ENCODE results near the gene ELOVL6.
"Not testable (repeated sequence)": the region's sequence is repeated elsewhere in the genome, so short reads cannot be mapped to it uniquely, and the experiment has no call there.

Gene ELOVL6

DNA sequence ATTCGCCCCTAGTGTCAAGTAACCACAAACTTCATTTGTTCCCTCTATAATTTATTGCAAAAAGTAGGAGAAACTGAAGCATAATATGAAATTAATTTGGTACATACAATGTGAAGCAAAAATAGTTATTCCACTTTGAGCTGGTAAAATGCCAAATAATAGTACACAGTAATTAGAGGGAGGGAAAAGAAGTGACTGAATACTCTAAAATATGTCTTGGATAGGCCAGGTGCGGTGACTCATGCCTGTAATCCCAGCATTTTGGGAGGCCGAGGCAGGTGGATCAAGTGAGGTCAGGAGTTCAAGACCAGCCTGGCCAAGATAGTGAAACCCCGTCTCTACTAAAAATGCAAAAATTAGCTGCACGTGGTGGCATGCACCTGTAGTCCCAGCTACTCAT lies 41.2 kb downstream of the ELOVL6 start:
- DNase-seq = not testable (repeated sequence)

DNA sequence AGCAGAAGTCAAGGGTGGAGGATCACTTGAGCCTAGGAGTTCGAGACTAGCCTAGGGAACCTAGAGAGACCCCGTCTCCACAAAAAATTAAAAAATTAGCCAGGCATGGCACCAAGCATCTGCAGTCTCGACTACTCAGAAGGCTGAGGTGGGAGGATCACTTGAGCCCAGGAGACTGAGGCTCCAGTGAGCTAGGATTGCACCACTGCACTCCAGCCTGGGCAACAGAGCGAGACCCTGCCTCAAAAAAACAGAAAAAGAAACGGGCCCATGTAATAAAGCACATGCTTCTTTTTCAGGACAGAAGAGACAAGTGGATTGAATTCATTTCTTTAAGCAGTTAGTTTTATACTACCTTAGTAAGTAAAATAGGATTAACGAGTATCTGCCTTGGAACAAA lies 42.0 kb downstream of the ELOVL6 start:
- no peak for DNase-seq

DNA sequence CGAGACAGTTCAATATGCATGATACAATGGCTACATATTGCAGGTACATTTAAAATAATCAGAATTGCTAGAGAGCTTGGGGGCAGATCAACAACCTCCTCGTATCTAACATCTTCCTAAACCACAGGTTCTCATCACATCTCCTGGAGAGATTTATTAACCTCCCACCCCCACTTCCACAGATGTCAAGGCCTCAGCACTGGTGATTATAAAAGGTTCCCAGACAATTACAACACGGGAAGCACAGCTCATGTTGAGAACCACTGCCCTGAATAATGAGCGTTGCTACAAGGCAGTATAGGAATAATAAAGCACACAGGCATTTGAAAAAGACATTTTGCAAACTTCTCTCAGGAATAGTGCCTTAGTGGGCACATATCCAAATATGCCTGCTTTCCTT lies 42.8 kb downstream of the ELOVL6 start:
- no peak for DNase-seq

DNA sequence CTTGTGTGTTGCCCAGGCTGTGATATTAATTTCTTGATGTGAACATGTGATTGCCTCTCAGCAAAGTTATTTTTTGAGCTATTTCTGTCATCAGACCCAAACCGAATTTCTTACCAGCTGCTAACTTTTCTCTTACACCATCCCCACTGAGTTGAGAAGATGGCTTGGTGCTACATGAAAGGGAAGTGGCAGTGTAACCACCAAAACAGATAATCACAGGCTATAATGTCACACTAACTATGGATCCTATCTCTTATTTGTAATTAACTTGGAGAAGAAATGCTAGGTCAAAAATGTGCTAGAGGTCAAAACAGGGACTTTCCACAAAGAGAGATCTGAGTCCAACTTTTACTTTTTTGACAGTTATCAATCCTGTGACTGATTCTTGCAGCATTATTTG lies 43.8 kb downstream of the ELOVL6 start:
- no peak for DNase-seq

DNA sequence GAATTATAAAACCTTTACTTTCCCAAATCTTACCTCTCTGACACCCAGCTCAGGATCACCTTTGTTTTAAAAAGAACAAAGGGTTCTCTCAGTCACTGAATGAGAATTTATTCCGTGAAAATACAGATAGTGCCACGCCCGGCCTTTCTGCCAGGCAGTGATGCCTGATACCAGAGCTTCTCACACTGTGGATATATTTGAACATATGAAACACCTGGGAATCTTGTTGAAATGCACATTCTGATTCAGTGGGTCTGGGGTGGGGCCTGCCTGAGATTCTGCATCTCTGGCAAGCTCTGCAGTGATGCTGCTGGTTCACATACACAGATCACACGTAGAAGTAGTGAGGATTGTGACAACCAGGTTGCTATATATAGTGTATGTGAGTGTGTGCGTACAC lies 46.0 kb downstream of the ELOVL6 start:
- DNase-seq = no peak

DNA sequence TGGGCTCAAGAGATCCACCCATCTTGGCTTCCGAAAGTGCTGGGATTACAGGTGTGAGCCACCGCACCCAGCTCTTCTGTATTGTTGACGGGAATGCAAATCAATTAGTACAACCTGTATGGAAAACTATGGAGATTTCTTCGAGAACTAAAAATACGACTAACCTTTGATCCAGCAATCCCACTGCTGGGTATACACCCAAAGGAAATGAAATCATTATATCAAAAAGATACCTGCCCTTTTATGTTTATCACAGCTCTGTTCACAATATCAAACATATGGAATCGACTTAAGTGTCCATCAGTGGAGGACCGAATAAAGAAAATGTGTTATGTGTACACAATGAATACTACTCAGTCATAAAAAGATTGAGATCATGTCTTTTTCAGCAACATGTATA lies 49.3 kb downstream of the ELOVL6 start:
- DNase-seq = no peak

DNA sequence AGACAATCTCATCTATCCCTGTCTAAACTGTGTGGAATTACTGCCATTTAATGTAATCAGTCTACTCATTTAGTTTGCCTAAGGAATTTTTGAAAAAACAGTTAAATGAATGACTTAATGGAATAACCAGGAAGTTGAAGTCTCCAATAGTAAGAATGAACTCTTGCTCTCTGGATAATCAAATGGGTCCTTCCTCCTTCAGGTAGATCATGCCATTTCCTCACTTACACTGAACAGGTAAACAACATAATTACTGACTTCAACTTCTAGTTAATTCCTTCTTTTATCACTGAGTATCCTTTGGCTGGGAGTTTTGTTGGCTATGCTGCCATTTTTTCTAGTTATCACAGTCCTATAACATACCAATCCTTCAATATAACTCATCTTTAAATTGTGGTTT lies 56.0 kb downstream of the ELOVL6 start:
- DNase-seq = no peak

DNA sequence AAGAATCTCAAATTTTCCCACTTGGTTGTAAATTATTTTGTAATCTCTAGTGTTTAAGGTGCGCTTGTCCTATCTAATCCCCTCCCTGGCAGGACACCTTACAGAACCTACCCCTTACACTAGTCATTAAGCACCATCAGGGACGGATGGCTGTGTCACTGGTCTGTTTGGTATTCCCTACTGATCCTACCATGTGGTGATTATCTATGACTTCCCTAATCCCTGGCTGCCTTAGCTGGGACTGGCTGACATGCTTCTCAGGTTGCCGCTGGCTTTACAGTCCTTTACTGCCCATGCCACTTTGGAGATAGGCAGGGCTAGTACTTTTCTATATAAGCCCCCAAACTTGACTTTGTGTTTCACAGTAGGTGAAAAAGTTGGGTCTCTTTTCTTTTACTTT lies 58.6 kb downstream of the ELOVL6 start:
- no peak for DNase-seq

DNA sequence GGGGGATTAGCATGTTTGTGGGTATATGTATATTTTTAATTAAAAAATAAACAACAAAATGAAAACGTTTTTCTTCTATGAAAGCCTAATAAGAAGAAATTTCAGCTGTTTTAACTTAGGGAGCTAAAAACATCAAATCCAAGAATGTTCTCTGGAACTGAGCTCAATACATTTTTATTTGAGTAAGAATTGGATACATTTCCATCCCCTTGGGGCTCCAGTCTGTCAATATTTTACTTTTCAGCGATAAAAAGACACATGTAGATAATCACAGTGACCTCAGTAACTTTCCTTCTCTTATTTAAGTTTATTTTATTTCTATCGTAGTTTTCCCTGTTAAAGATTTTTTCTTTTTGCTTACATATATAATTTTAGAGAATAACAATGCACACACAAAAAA lies 59.3 kb downstream of the ELOVL6 start:
- no peak for DNase-seq

DNA sequence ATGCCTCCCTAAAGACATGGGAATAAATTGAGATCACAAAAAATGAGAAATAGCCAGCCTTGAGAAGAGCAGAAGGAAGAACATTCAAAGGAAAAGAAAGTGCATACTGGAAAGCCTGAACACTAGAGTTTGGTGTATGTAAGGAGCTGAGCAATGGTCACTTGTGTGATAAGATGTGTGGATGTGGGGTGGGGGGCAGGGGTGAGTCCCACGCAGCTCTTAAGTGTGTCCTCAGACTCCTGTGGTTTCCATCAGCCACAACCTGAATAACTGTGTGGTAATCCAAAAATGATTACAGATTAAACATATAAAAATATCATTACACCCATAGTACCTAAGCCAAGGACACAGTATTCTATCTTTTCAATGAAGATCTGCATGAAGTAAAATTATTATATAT lies 59.9 kb downstream of the ELOVL6 start:
- DNase-seq = no peak

DNA sequence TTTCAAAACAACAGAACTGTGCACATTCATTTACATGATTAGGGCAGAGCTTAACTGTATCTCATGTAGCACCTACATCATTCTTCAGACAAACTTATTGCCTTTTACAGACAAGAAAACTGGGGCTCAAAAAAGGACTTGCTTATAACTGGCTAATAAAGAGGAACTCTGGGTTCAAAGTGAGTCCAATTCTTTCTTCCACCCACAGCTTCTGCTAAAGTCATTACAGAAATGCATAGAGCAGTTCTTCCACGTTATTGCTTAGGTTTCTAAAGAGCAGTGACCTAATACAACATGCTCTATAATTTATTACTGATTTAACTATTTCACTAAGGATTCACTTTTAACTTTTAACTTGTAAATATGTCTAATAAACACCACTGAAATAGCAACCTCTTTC lies 60.6 kb downstream of the ELOVL6 start:
- no peak for DNase-seq

DNA sequence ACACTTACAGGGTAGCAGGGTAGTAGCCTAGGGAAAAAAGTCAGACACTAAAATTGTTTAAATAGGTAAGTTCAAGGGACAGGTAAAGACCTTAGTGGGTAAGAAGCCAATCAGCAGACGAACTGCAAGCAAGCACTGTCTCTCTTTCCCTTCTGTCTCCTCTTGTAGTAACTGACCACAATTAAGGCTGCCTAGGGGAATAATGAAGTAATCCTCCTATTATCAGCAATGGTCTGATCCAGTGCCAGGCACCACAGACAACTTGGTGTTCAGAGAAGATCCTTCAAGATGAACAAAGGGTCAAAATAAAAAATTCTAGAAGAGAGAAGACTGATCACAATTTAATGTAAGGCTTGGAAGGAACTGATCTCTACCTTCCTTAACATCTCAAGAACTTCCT lies 62.9 kb downstream of the ELOVL6 start:
- DNase-seq = no peak

DNA sequence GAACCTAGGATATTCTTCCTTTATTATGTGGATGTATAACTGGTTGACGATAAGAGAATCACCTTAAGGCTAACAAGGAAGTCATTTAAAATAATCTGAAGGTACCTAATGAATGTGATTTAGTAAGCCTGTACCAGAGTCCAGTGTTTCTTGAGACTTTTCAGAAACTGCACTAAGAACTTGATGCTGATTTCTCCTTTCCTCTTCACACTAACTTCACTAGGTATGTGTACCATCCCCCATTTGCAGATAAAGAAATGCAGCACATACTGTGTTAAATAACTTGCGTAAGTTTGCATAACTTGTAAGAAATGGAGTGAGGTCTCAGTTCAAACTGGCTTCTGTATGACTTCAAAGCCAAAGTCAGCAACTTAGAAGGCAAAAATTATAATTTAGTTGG lies 63.3 kb downstream of the ELOVL6 start:
- no peak for DNase-seq

DNA sequence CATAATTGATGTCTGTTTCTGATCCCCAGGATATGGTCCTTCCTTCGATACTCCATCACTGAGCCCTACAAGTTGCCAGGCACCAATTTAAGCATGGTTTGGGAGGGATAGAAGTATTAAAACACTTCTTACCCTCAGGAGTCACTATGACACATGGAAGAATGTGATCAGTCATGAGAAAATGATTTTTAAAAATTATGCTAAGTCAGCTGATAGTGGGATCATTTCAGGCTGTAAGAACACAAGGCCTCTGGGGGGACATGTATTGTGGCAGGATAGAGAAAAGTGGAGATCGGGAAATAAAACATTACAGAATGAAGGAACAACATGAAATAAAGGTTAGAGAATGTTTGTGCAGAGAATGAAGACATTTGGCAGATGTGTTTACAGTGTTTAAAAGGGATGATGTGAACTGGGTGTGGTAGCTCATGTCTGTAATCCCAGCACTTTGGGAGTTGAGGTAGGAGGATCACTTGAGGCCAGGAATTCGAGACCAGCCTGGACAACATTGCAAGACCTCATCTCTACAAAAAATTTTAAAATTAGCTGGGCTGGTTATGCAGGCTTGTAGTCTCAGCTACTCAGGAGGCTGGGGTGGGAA lies 64.0 kb downstream of the ELOVL6 start:
- no peak for DNase-seq

DNA sequence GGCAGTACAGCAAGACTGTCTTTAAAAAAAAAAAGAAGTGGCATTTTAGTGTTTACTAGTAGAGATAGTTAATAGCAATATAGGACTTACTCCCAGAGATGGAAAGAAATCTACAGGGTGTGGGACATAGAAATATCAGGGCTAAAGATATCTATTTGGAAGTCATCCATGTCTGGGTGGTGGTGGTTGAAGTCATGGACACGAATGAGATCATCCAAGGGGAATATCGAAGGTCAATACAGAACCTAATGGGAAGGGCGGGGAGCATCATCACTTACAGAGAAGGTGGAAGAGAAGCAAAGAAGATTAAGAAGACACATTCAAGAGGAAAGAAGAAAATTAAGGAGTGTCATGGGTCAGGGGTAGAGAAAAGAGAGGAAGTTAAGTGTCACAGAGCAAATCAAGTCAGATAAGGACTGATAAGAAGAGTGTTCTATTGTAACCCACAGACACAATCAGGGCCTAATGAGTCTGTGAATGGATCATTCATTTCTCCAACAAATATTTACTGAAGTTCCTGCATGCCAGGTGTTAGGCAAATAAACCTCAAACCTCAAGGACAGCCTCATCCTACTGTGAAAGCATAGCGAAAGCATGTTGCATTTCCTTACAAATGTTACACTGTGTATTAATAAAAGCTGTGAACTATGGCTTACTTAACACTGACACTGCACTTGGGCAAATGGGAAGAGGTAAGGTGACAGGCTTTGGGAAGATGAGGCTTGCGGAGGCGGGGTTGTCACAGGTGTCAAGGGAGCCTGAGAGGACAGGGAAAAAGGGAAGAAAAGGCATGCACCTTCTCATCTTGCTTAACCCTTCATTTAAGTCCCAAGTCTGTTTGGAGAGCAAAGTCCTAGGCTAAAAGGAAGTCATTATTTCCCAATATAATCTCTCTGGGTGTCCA lies 65.3 kb downstream of the ELOVL6 start:
- DNase-seq = no peak

DNA sequence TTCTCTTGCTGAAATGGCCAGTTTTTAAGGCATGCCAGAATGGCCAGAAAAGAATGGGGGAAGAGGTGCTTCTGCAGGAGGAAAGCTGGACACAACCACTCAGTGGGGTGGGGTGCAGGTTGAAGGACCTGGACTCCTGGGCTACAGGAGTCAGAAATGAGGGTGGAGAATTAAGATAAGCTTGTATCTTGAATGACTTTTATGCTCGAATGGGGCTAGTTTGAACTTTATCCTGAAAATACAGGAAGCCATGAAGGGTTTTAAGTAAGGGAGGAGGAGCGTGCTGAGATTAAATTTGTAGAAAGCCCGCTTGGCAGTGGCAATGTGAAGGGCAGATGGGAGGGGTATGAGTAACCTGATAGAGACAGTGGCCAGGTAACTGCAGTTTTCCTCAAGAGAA lies 66.5 kb downstream of the ELOVL6 start:
- DNase-seq = no peak

DNA sequence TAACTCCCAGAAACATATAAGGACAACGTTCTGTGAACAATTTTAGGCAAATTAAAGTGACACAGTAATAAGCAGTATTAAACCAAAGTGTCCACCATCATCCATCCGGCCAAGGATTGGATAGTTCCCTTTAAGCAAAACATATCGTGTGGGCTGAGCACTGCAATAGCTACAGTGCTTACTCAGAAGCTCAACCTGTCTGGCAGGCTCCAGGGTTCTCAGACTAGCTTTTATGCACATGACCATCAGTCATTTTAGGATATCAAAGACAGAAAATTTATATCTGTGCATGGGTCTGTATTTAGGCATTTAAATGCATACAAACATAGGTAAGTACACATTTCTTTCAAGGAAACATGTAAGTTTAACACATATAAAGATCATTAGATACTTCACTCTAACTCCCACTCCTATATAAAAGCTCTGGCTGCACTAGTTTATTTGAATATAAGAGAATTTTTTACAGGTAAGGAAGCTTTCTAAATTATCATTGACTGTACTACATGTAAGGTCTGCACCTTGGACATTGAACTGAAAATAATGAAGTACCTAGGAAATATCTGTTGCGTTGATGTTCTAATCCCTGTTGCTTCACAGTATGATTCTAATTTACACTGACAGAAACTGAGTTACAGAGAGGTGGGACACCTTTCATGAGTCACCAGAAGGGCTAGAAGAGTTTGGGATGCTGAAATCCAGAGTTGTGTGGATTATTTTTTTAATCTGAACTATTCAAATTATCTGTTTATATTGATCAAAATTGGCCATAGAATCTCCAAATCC lies 67.6 kb downstream of the ELOVL6 start:
- no peak for DNase-seq

DNA sequence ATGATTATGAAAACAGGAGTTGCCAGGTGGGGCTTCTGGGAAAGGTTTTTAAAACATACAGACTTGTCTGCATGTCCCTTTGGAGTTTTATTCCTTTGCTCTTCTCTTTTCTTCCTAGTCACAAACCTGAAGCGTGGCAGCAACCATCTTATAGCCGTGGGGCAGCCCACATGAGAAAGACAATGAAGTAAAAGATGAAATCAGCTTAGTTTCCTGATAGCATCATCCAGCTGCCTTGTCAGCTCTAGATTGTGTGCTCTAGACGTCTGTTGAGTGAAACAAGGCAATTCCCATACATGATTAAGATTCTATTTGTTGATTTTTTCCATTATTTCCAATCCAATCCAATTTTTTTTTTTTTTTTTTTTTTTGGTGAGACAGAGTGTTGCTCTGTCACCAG lies 68.9 kb downstream of the ELOVL6 start:
- DNase-seq = no peak

DNA sequence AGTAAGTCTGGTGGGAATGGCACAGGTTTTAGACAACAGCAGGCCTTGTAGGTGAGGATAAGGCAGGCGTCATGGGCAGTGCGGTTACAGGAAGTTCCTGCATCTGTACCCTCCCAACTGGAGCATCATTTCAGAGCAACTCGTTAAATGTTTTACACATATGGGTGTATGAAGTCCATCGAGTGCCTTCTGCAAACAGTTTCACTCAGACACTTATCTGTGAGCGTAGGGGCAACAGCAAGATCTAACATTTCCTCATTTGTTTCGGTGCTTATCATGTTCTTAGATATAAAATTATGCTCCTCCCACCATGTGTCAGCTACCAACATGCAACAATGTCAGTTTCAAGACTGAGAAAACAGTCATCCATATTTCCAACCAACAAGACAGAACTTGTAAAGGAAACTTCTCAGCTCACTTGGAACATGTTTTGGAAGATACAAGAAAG lies 69.9 kb downstream of the ELOVL6 start:
- no peak for DNase-seq

DNA sequence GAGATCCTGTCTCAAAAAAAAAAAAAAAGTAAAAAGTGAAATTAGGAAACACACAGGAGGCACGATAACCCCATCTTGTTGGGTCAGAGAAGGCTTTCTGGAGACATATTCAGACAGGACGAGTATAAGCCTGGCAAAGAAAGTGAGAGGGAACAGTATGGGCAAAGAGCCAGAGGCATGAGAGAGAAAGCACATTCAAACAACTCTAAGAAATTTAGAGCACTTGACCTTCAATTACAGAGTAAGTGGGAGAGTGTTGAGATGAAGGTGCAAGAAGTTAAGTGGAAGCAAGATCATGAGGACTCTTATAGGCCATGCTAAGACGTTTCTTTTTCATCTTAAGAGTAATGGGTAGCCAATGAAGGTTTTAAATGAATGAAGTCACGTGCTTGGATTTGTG lies 70.4 kb downstream of the ELOVL6 start:
- DNase-seq = no peak

DNA sequence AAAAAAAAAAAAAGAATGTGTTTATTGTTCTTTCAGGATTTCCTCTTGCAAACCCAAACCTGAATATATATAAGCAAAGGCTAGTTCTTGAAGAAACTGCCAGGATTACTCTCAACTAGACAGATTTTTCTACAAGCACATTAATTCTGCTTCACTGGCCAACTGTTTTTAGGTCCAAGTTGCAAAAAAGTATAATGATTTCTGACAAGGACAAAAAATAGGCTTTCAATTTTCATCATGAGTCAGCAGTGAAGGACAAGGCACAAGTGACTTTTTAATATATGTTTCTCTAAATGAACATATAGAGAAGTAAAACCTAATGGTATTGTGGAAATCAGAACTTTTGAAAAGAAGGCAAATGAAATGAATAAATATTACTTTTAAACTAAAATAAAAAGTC lies 73.7 kb downstream of the ELOVL6 start:
- no peak for DNase-seq

DNA sequence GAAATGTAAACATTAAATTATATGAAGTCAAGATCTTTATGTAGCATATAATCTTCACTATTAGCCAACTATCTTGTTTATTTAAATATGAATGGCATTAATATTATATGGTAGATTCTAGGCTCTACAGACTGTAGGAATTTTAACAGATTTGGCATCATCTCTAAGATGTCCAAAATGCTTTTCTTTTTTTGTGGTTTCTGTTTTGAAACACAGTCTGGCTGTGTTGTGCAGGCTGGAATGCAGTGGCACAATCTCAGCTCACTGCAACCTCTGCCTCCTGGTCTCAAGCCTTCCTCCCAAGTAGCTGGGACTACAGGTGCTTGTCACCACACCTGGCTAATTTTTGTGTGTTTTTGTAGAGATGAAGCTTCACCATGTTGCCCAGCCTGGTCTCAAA lies 76.2 kb downstream of the ELOVL6 start:
- DNase-seq = no peak

DNA sequence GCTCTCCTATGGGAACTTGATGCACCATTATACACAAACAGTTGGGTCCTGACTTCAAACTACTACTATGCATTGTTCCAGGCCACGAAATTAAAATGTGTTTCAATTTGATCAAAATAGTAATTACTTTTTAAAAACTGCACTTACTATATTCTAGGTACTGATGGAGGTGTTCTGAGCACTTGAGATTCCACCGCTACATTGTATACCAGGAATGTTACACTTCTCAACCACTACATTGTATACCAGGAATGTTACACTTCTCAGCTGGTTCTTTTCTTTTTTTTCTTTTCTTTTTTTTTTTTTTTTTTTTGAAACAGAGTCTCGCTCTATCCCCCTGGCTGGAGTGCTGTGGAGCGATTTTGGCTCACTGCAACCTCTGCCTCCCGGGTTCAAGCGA lies 77.9 kb downstream of the ELOVL6 start:
- DNase-seq = no peak

DNA sequence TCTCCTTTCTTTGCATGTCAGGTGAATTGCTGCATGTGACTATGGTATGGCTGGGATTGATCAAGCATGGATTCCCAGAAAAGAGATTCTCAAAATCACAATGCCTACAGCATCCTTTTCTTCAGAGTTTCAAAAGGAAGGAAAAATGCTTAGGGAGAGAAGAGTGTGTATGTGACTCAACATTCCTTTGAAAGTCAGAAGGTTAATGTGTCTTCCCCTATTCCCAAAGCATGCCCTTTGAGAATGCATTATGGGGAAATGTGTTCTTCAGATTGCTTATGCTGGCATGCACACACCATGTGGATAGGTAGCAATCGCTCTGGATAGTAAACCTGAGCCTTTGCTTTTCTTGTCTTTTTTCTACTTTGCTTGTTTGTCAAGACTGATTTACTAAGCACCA lies 78.5 kb downstream of the ELOVL6 start:
- no peak for DNase-seq
